GM23248 (cell line): ENCODE results near the gene LHFPL2.

ENCODE experiments used
- EZH2 ChIP-seq: fragments of 200-600 bp; sonication (generic); IDR thresholded peaks from 2 replicates; pipeline ENCODE4 v1.6.1; 2018; ENCODE audit warnings: antibody characterized with exemption, mild to moderate bottlenecking; ENCODE audit not compliant: insufficient read depth, poor library complexity, severe bottlenecking
- EZH2phosphoT487 ChIP-seq: fragments of 200-600 bp; sonication (generic); IDR thresholded peaks from 2 replicates; pipeline ENCODE4 v1.6.1; 2018; ENCODE audit warnings: antibody characterized with exemption, moderate library complexity, mild to moderate bottlenecking, low read depth; ENCODE audit not compliant: insufficient read depth

- TF ChIP-seq EZH2, result no peak
- TF ChIP-seq EZH2phosphoT487, result no peak
Measured at GRCh38 chr5:78578015-78578414, 70.6 kb downstream of the LHFPL2 start.
